Raji (cell line): ENCODE results near the gene ITGBL1.

Source experiments
- POLR2A ChIP-seq: IDR thresholded peaks from 2 replicates; pipeline ENCODE4 v1.6.1; 2011; ENCODE audit warnings: low read depth, low read length, control low read depth; ENCODE audit not compliant: insufficient read depth

Gene ITGBL1

DNA sequence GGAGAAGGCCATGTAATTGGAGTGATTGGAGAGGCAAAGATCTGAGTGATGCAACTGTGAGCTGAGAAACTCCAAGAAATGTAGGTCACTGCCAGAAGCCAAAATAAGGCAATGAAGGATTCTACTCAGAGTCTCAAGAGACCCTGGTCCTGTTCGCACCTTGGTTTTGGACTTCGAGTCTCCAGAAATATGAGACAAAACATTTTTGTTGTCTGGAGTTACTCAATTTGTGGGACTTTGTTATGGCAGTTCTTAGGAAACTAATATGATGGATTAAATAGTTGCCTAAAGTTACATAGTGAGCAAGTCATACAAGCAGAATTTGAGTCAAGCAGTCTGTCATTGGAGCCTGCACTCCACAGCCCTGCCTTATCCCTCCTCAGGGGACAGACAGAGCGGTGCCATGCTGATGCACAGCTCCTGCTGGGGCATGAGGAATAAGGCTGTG is 104.2 kb downstream of the ITGBL1 start:
- TF ChIP-seq POLR2A = no peak

DNA sequence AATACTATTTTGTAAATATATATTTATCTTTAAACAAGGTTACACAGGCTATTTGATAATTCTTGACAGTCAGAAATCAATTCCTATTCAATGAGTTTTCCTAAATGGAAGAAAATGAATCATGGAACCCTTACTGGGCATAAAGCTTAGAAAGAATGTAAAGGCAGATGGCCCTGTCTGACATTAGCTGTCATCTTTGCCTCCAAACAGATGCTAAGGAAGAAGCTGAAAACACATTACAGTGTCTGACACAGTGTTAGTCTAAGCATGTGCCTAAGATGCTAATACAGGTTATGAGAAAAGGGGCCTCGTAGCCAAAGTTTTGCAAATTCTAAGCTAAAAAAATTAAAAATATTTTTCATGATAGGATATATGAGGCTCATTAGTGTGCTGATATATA is 112.8 kb downstream of the ITGBL1 start:
- no peak for TF ChIP-seq POLR2A

DNA sequence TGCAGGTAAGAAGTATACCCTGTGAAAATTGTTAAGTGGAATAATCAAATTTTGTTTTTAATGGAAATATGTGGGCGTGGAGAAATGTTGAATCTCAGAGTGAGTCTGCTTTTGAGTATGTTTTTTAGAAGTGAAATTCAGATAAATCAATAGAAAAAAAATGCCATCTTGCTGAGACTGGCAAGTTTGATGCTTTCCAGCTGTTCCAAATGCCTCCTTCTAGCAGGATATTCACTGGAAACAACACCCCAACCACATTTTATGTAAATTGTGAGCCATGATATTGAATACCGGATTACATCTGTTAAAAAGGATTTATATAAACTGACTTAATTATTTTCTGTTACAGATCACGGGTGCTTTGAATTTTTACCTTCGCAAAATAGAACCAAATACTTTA is 115.4 kb downstream of the ITGBL1 start:
- TF ChIP-seq POLR2A = no peak

DNA sequence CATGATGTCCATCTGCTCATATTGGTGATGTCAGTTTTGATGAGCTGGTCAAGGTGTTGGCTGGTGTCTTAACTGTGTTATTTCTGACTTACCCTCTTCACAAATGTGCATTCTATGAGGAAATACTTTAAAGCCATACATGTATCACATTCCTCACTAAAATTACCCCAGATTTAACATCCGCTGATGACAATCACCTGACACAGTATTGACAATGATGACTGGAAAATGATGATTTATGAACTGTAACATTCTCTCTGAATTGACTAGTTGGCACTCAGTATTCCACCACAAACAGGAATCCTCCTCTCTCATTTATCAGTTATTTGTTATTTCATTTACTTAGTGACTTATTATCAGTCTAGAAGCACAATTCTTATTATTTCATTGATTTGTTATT is 117.3 kb downstream of the ITGBL1 start:
- TF ChIP-seq POLR2A = no peak

DNA sequence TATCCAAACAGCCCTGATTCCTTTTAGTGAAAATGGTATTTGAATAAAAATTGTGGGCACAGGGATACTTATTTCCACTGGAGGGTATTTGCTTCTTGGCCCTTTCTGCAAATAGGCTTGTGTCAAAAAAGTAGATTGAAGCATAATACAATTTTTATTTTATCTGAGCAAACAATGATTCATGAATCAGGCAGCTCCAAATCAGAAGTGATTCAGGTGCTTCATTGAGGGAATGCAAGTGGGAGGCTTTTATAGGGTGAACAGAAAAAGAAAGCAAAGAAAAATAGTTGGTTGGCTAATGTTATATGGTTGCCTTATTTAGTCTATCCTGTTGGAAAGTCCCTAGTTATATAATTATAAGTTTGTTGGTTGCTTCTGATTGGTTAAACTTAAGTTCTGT is 117.9 kb downstream of the ITGBL1 start:
- TF ChIP-seq POLR2A = no peak

DNA sequence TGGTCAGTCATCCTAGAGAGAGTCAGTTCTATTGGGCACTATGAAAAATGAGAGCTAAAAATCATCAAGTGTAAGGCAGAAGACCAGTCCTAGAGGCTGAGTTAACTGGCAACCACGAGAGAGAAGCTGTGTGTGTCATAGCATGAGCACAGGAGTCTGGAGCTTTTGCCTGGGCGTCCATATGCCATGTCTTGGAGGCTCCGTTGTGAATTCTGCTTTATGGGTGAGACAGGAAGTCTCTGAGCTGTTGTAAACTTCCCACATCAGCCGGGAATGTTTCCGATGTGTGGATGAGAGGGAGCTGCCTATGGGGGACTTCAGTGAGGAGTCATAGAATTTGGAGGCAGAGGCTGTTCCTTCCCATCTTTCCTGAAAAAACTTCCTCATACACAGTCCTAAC is 120.0 kb downstream of the ITGBL1 start:
- TF ChIP-seq POLR2A = no peak

DNA sequence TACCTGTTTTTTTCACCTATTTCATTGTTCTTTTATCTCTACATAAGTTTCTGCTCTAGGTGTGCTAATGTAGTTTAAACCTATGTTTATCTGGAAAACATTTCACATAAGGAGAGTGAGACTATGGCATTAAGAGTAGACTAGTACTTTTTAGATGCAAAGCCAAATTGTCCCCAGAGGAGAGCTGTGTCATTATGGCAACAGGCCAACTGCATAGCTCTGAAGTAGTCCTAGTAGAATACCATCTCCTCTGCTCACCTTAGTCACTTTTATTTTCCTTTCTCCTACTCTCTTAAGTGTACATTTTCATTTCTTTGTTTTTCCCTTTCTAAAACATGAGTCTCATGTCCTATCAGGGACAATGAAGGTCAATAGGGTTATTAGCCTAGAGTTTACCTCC is 123.1 kb downstream of the ITGBL1 start:
- TF ChIP-seq POLR2A = no peak

DNA sequence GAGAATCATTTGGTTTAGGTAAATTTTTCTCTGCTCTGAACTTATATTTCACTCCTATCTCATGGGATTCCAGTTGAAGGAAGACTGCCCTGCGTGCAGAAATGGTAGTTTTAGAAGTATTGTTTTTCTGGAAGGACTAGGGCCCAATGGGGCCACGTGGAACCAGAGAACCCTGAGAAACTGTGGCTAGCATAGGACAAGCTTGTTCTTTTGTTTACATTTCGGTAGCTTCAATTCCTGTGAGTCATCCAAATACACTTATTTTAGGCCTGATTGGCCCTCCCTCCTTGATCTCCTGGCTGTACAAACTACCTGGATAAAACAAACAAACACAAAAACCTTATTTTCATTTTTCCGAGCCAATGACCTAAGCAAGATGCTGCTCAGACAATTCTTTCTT is 124.0 kb downstream of the ITGBL1 start:
- no peak for TF ChIP-seq POLR2A

DNA sequence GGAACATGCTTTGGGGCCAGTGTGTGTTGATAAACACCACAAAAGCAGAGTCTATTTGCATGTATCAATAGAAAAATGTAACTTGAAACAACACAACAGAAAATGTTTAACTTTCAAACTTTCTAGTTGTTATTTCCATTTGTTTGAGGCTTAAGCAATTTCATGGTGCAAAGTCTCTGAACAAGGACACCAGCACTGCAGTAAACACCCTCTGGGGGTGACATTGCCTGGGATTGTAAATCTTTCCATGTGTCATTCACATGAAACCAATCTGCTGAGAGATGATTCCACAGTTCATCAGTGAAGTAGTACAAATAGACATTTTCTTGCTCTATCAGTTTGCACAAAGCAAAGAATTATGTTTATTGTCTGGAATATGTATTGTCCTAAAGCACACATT is 124.5 kb downstream of the ITGBL1 start:
- TF ChIP-seq POLR2A = no peak

DNA sequence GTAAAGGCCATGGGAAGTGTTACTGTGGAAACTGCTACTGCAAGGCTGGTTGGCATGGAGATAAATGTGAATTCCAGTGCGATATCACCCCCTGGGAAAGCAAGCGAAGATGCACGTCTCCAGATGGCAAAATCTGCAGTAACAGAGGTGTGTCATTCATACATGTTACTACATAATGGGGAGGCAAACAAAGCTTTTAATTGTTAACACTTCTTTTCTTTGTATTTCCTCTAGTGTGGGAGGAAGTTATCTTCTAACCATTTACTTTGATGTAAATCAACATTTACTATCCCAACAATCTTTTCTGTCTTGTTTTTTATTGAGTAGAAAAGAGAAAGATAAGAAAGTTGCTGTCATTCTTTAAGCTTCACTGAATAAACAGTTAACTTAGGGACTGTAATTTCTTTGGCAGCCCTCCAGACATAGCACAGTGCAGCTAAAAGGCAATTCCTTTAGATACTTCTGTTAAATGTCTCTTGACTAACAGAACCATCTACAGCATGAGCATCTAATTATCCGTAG is 126.9 kb downstream of the ITGBL1 start:
- no peak for TF ChIP-seq POLR2A

DNA sequence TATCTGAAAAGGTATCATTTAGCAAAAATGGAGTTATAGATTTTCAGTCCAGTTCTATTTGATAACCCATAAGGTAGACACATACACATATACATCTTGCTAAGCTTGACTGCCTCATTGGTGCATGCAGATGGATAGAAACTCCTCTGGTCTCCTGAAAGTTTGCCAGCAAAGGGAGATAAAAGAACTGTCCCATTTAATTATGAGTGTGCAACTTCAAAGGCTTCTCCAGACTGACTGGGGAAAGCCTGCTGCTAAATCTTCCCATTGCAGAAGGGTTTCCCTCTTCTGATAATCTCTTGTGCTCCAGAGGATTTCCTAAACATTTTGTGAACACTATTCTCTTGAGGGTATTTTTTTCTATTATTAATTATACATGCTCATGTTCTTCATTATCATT is 131.9 kb downstream of the ITGBL1 start:
- TF ChIP-seq POLR2A = no peak

DNA sequence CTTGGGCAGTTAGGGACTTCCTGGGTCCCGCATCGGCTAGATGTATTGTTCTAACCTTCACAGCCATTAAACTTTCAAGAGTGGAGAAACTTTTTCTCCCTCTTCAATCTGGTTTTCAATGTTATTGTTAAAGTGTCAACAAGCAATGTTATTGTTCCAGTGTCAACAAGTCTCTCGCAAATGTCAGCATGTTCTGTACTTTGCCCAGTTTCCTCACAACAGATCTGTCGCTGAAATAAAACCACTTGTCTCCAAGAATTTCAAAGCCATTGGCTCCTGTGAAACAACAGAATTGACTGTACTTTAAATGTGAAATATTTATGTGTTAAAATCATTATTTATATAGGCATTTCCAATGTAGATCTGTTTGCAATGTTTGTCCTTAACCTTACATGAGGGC is 138.0 kb downstream of the ITGBL1 start:
- TF ChIP-seq POLR2A = no peak

DNA sequence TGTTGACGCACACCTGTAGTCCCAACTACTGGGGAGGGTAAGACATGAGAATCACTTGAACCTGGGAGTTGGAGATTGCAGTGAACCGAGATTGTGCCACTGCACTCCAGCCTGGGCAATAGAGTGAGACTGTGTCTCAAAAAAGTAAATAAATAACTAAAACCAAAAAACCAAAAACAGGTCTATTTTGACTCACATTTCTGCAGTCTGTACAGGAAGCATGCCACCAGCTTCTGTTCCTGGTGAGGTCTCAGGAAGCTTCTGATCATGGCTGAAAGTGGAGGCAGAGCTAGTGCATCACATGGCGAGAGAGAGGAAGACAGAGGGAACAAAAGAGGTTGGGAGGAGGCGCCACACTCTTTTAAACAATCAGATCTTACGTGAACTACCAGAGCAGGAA is 142.5 kb downstream of the ITGBL1 start:
- no peak for TF ChIP-seq POLR2A

DNA sequence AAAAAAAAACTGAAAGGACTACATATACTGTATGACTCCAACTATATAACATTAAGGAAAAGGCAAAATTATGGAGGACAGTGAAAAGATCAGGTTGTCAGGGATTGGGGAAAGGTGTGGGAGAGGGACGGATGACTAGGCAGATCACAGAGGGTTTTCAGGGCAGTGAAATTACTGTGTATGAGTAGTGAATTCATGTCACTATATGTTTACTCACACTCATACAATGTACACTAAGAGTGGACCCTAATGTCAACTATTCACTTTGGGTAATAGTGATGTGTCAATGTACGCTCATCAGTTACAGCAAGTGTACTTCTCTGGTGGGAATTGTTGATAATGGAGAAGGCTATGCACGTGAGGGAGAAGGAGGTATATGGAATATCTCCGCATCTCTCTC is 144.3 kb downstream of the ITGBL1 start:
- no peak for TF ChIP-seq POLR2A

DNA sequence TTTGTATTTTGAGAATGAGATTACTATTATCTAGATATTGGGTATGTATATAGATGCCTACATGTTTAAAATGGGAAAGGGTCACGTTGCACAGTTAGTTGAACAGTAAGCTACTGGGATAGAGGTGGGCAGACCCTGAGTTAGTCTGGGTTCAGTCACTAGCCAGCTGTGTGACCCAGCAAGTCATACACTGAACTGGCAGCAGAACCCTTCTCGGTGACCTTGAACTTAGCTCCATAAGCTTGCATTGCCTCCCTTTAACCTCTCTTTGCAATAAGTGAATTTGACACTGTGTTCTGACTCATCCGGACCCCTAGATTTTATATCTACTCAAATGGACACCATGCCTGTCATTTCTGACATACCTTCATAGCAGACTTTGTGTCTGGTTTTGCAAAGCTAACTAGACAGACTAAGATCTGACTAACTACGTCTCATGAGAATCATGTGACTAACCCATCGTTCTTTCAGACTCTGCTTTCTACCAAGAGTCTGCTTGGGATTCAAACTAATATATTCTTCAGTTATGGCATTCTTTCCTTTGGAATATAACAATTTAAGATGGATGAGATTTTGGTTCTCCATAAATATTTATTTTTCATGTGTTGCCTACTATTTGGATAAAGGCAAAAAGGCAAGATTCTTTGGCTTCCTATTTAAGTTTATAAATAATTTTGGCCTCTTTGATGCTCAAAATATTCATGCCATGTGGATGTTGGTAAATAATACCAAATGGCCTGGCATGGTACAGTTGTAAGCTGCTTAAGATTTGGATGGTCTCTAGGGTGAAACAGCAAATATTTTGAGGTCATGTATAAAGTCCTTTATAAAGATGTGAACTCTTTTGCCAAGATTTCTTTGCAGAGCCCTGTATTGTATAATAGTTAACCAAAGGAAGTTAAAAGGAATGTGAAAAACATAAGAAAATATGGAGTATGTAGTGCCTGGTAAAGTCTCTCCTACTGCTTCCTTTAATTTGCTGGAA is 159.3 kb downstream of the ITGBL1 start:
- no peak for TF ChIP-seq POLR2A

DNA sequence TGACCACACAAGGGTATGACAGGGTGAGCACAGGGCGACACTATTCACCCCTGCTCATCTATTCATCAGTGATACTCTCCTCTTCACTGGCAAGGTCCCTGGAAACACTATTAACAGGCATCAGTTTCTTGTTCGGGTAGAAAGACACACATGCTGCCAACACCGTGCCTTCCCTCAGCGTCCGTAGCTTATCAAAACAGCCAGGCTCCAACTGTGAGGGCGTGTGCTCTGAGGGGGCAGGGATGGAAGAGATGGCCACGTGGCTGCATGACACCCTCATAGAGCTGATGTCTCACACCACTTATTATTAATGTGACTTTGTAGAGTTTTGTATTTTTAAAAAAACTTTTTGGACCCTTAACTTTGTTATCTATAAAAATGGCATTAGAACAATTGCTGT is 160.3 kb downstream of the ITGBL1 start:
- no peak for TF ChIP-seq POLR2A
